GM19023 (cell line): ENCODE measurements around the gene KDSR.
A peak's percentile ranks its signal among the peaks of the same experiment; 100 is the strongest.
"Not testable (repeated sequence)": the region's sequence is repeated elsewhere in the genome, so short reads cannot be mapped to it uniquely, and the experiment has no call there.

Source experiments
- ATAC-seq: cut with Tn5 transposase; IDR thresholded peaks from one replicate; pipeline ENCODE4 v1.9.1; 2021; ENCODE audit warnings: mild to moderate bottlenecking, moderate library complexity; ENCODE audit not compliant: unreplicated experiment

Gene KDSR

GRCh38 chr18:63366213-63367052, 573 bp downstream of the KDSR start:
- peak; percentile 39 for ATAC-seq

DNA sequence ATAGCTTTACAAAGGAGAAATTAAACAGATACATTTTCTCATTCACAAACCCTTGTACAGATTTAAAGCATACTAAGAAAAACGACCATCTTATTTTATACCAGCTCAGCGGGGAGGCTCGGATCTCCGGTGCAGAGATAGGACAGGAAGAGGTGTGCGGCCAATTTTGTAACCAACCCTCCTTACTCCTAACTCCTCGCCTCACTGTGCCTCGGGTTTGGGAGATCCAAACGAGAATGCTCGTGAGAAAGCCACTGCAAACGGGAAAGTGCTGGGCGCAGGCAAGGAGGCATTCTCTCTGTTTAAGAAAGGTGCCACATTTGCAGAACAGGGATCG, 1.2 kb downstream of the KDSR start:
- no peak for ATAC-seq

GRCh38 chr18:63363951-63364350, 3.1 kb downstream of the KDSR start:
- no peak for ATAC-seq

- ATAC-seq = not testable (repeated sequence)
Observed at GRCh38 chr18:63363420-63363819, 3.6 kb downstream of the KDSR start.

- ATAC-seq = no peak
Observed at GRCh38 chr18:63356272-63356896, 10.6 kb downstream of the KDSR start.

DNA sequence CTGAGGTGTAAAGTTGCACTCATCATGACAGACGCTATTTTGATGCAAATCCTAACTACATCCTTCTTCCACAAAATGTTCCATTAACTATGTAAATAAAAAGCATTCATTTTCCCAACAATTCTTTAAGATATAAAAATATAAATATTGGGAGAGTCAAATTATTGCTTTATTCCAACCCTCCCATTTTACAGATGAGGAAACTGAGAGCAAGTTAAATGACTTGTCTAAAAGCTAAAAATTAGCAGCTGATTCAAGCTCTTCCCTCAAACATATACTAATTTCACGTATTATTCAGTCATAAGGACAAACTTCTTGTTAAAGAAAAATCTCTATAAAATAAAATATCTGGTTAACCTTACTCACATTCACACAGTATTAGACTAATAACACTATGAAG, 16.8 kb downstream of the KDSR start:
- no peak for ATAC-seq

GRCh38 chr18:63348508-63349136, 18.4 kb downstream of the KDSR start:
- ATAC-seq = no peak

GRCh38 chr18:63346480-63347183, 20.4 kb downstream of the KDSR start:
- ATAC-seq = no peak

- no peak for ATAC-seq
Observed at GRCh38 chr18:63346031-63346430, 21.0 kb downstream of the KDSR start.

DNA sequence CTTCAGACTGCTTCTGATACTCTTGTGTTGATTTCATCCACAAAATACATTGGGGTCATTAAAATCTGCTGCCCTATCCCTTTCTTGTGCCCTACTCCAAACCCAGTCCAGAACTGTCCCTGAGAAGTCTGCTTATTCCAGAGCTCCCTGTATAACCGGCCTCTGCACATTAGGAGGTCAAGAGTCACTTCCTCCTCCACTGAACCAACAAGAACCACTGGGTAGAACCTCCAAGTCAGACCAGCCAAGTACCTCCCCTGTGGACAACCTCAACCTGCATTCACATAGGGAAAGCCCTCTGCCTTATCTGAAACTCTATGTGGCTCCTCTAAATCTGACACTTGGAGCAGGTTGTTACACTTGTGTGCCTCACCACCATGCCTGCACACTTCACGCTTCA, 22.1 kb downstream of the KDSR start:
- no peak for ATAC-seq

DNA sequence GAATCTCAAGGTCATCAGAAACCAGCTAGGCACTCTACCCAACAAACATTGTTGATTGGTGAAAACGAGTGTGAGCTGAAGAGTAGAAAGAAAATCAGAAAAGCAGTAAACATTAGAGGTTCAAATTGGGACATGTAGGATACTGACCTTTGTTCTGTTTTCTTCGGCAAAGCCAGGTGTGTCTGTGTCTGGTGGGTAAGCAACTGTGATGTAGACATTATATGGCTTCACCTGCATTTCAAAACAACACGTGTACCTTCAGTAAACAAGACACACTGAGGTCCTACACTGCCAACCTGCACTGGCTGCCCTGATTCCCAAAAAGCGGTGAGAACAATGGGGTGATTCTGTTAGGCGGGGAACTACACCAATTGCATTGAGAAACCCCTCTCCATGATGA, 22.7 kb downstream of the KDSR start:
- ATAC-seq = no peak

DNA sequence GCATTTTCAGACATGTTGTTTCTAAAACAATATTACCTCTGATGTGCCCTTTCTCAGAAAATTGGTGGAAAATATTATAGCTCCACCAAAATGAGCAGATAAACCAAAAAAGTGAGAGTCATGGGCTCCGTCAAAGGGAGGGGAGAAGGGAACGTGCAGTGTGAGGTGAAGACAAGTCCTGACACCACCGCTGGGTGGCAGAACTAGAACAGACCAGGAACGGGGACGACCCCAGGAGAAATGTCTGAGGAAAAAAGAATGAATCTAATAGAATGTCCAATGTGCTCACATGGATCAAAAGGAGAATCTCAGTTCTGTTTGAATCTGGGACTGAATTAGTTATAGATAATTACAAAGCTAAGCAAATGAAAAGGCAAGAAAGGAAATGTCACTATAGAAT, 24.8 kb downstream of the KDSR start:
- ATAC-seq = no peak

DNA sequence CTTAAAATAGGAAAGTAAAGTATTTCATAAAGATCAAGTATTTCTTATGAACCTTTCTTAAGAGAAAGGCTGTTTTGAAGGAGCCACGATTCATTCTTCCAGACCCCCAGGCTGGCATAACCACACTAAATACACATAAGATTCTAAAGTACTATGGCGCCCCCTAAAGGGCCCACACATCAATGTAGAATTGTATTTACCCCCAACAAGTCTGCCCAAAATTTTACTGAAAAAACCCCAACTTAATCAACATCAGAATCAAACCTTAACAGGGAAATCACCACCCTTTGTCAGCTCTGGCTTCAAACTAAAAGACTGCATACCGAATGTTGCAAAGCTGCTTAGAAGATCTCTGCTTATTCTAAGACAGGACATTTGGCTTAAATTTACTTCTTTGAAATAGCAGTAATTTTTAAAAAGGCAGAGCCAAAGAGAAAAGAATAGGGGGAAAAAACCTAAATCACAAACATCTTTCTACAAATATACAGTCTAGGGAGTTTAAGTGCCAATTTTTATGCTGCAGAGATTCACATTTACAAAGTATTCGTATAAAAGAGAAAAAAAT, 27.0 kb downstream of the KDSR start:
- ATAC-seq = no peak

DNA sequence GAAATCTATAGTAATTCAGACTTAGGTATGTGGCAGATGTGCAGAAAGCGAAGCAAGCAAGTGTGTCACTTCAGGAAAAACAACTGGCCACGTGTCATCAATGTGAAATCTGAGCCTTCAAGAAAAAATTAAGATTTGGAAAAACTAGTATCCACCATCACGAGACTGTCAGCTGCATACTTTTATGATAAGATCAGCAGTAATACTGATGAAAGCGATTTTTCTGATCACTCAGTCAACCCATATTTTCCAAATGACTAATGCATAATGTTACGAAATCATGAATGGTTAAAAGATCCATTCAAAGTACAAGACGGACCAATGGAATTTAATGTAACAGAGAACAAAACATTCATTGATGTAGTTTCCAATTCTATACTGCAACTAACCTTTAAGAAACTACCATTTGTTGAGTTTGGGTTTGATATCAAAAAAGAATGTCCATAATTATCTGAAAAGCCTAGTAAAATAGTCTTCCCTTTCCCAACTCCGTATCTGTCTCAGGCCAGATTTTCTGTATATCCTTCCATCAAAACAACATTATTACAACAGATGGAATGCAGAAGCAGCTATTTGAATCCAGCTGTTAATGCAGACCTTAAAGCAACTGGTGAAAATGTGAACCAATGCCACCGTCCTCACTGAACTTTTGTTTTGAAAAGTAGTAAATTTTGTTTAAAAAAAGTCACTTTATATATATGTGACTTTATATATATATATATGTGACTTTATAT, 30.5 kb downstream of the KDSR start:
- no peak for ATAC-seq

DNA sequence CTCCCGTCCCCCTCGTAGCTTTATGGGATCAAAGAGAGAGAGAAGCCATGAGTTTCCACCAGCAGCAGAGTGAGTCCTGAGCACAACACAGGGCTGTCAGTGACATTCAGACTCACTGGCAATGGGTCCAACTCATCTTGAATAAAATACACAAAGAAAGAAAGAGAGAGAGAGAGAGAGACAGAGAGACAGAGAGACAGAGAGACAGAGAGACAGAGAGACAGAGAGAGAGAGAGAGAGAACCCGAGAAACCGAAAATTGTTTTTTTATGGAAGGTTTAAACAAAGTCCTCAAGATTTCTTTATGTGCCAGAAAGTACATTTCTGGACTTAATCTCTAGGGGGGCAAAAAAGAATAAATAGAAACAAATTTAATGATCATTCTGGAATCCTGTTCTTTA, 35.9 kb downstream of the KDSR start:
- no peak for ATAC-seq

- no peak for ATAC-seq
Observed at GRCh38 chr18:63329431-63330145, 37.4 kb downstream of the KDSR start.

GRCh38 chr18:63326011-63326410, 41.0 kb downstream of the KDSR start:
- ATAC-seq = no peak

DNA sequence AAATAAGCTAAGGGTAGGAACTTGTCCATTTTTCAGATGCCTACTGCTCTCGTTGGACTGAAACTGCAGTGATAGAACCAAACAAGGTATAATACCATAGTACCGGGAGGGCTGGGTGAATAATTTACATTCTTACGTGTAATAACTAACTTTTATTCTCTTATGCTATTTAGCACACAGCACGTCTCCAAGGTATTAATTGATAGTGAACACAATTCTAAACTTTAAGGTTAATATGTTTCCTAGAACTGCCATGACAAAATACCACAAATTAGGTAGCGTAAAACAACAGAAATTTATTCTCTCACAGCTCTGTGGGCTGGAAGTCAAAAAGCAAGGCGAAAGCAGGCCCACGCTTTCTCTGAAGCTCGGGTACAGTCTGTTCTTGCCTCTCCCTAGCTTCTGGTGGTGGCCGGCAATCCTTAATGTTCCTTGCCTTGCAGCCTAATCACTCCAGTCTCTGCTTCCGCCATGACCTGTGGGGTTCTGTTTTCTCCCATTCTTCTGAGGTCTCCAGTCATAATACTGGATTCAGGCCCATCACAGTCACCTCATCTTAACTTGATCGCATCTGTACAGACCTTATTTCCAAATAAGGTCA, 41.8 kb downstream of the KDSR start:
- ATAC-seq = no peak

- no peak for ATAC-seq
Observed at GRCh38 chr18:63322908-63323634, 43.9 kb downstream of the KDSR start.
